Measurements from ENCODE around the gene OTUD7B.

GRCh38 chr1:150022357-150022756 lies 11.8 kb upstream of the OTUD7B start:
- TF ChIP-seq POLR2AphosphoS5 (IDR thresholded peaks at IDR 0.05; ENCODE audit: low read depth, low read length) = no peak
- no peak for TF ChIP-seq REST (IDR thresholded peaks at IDR 0.05; ENCODE audit: insufficient read depth in 1 of 2, low read depth in 2 of 2, low read length in 2 of 2)

Data from PFSK-1 (cell line).